H1 (cell line): ENCODE data around the gene GET3. TPM values are rescaled to one million over a fixed set of nuclear protein-coding genes. Genes with fewer than 3 reads are reported as not detected.

Experiments used
- CTCF ChIA-PET: fragments of 300-600 bp; sonication (Branson Sonifier 250); formaldehyde crosslinking; loops from one replicate; lab custom pipeline; 2021; ENCODE audit not compliant: partially characterized antibody; lab: Charles Lee
- POLR2A ChIA-PET: fragments of 300-600 bp; sonication (Branson Sonifier 250); formaldehyde crosslinking; loops from one replicate; lab custom pipeline; 2021; ENCODE audit warnings: inconsistent platforms; ENCODE audit not compliant: partially characterized antibody; lab: Charles Lee
- DNase-seq, 2 experiments: peaks; one replicate each; pipeline versions ENCODE4 v3.0.0 to v3.0.0-alpha.2; 2010 to 2022; ENCODE audit warnings: low spot score in 2 of 2, low read depth in 1 of 2, mixed read lengths in 1 of 2
- FAIRE-seq: peaks from 2 replicates; lab custom pipeline; 2011; peaks lifted over from hg19 to GRCh38; lab: Jason Lieb, UNC
- H2AFZ ChIP-seq: 2 replicates; pipeline ENCODE4 v1.8.1; 2012; ENCODE audit warnings: low read length, inconsistent platforms
- H2AK5ac ChIP-seq: 2 replicates; pipeline ENCODE4 v1.6.1; 2013; ENCODE audit warnings: low read depth, low read length
- H2BK120ac ChIP-seq: replicated peaks from 2 replicates; pipeline ENCODE3; 2013; ENCODE audit warnings: low read depth, low read length, inconsistent platforms
- H2BK12ac ChIP-seq: 2 replicates; pipeline ENCODE4 v1.6.1; 2013; ENCODE audit warnings: low read depth, low read length
- H2BK15ac ChIP-seq: 2 replicates; pipeline ENCODE4 v1.6.1; 2013; ENCODE audit warnings: low read length
- H2BK20ac ChIP-seq: 2 replicates; pipeline ENCODE4 v1.6.1; 2013; ENCODE audit warnings: low read length
- H2BK5ac ChIP-seq: 2 replicates; pipeline ENCODE4 v1.6.1; 2013; ENCODE audit warnings: low read depth, low read length
- H3K14ac ChIP-seq: 2 replicates; pipeline ENCODE4 v1.6.1; 2013; ENCODE audit warnings: inconsistent platforms; ENCODE audit not compliant: insufficient read length
- H3K18ac ChIP-seq: 2 replicates; pipeline ENCODE4 v1.6.1; 2013; ENCODE audit warnings: low read length; ENCODE audit errors: extremely low read depth
- H3K23ac ChIP-seq: 2 replicates; pipeline ENCODE4 v1.6.1; 2013; ENCODE audit warnings: inconsistent platforms; ENCODE audit not compliant: insufficient read length
- H3K23me2 ChIP-seq: 2 replicates; pipeline ENCODE4 v1.6.1; 2013; ENCODE audit warnings: low read depth, low read length
- H3K27ac ChIP-seq: 2 replicates; pipeline ENCODE4 v1.6.1; 2011; ENCODE audit warnings: low read depth, low read length, inconsistent platforms
- H3K27me3 ChIP-seq, 4 experiments: replicated peaks in 1 of 4; 1 replicate in 1 of 4; 2 replicates in 3 of 4; pipeline versions ENCODE4 v1.6.1 to v1.8.1; 2011 to 2013; ENCODE audit warnings: low read length in 3 of 4, mild to moderate bottlenecking in 3 of 4, inconsistent platforms in 2 of 4, mixed read lengths in 2 of 4, moderate library complexity in 1 of 4; ENCODE audit not compliant: control insufficient read depth in 3 of 4, insufficient read depth in 3 of 4; ENCODE audit errors: extremely low read depth in 1 of 4
- H3K36me3 ChIP-seq, 4 experiments: 2 replicates each; pipeline versions ENCODE4 v1.6.1 to v1.8.1; 2011 to 2013; ENCODE audit warnings: mild to moderate bottlenecking in 4 of 4, low read length in 3 of 4, moderate library complexity in 2 of 4, control low read depth in 1 of 4, inconsistent platforms in 1 of 4; ENCODE audit not compliant: insufficient read depth in 4 of 4, control insufficient read depth in 2 of 4
- H3K4ac ChIP-seq: replicated peaks from 2 replicates; pipeline ENCODE3; 2013; ENCODE audit warnings: low read length, low read depth, mixed read lengths, inconsistent platforms; ENCODE audit not compliant: insufficient read length
- H3K4me1 ChIP-seq, 4 experiments: replicated peaks in 1 of 4; 1 replicate in 1 of 4; 2 replicates in 3 of 4; pipeline versions ENCODE4 v1.6.1 to v1.8.1; 2011 to 2013; ENCODE audit warnings: low read length in 3 of 4, inconsistent platforms in 2 of 4, mixed read lengths in 1 of 4; ENCODE audit not compliant: insufficient read depth in 4 of 4, control insufficient read depth in 3 of 4
- H3K4me2 ChIP-seq, 2 experiments: 2 replicates each; pipeline versions ENCODE4 v1.6.1 to v1.8.1; 2011 to 2013; ENCODE audit warnings: low read depth in 2 of 2, low read length in 2 of 2, control low read depth in 1 of 2, inconsistent platforms in 1 of 2, mild to moderate bottlenecking in 1 of 2; ENCODE audit not compliant: insufficient read depth in 1 of 2
- H3K4me3 ChIP-seq, 4 experiments: fragments of 200-600, 300-600 bp in 1 of 4; sonication (generic), shearing (Covaris generic), sonication (Bioruptor Twin) in 1 of 4; 2 replicates each; pipeline versions ENCODE4 v1.5.1 to v1.8.1; 2011 to 2016; ENCODE audit warnings: low read length in 4 of 4, low read depth in 3 of 4, control low read depth in 2 of 4, inconsistent platforms in 2 of 4, mild to moderate bottlenecking in 2 of 4, mixed read lengths in 1 of 4, moderate library complexity in 1 of 4; ENCODE audit not compliant: insufficient read depth in 2 of 4; ENCODE audit errors: extremely low read depth in 1 of 4
- H3K56ac ChIP-seq: replicated peaks from 2 replicates; pipeline ENCODE3; 2013; ENCODE audit warnings: low read depth, mild to moderate bottlenecking, mixed read lengths, low read length, inconsistent platforms; ENCODE audit not compliant: insufficient read length
- H3K79me1 ChIP-seq: 2 replicates; pipeline ENCODE4 v1.6.1; 2013; ENCODE audit warnings: low read depth, low read length, control low read depth
- H3K79me2 ChIP-seq, 2 experiments: 2 replicates each; pipeline versions ENCODE4 v1.6.1 to v1.8.1; 2012 to 2013; ENCODE audit warnings: low read length in 2 of 2, mild to moderate bottlenecking in 2 of 2, inconsistent platforms in 1 of 2; ENCODE audit not compliant: insufficient read depth in 2 of 2, control insufficient read depth in 1 of 2
- H3K9ac ChIP-seq, 4 experiments: replicated peaks in 1 of 4; 1 replicate in 1 of 4; 2 replicates in 3 of 4; pipeline versions ENCODE4 v1.6.1 to v1.8.1; 2011 to 2013; ENCODE audit warnings: low read depth in 3 of 4, low read length in 3 of 4, control low read depth in 2 of 4, mild to moderate bottlenecking in 2 of 4, moderate library complexity in 2 of 4, inconsistent platforms in 1 of 4; ENCODE audit errors: extremely low read depth in 1 of 4
- H3K9me3 ChIP-seq, 2 experiments: 2 replicates each; pipeline versions ENCODE4 v1.6.1 to v1.8.1; 2012 to 2013; ENCODE audit warnings: mild to moderate bottlenecking in 2 of 2, moderate library complexity in 2 of 2, control low read depth in 1 of 2, inconsistent platforms in 1 of 2, low read depth in 1 of 2, low read length in 1 of 2, mixed read lengths in 1 of 2; ENCODE audit not compliant: insufficient read depth in 2 of 2
- H4K20me1 ChIP-seq, 2 experiments: replicated peaks in 1 of 2; 2 replicates each; pipeline versions ENCODE3 to v1.8.1; 2011 to 2013; ENCODE audit warnings: inconsistent platforms in 2 of 2, low read length in 2 of 2, mild to moderate bottlenecking in 1 of 2; ENCODE audit not compliant: insufficient read depth in 2 of 2, control insufficient read depth in 1 of 2
- H4K5ac ChIP-seq: 2 replicates; pipeline ENCODE4 v1.6.1; 2013; ENCODE audit warnings: low read length, low read depth, mixed read lengths, inconsistent platforms; ENCODE audit not compliant: insufficient read length
- H4K8ac ChIP-seq: 2 replicates; pipeline ENCODE4 v1.8.0; 2013; ENCODE audit warnings: mild to moderate bottlenecking, moderate library complexity, low read length, inconsistent platforms; ENCODE audit not compliant: insufficient read depth; ENCODE audit errors: extremely low read depth
- H4K91ac ChIP-seq: replicated peaks from 2 replicates; pipeline ENCODE3; 2013; ENCODE audit warnings: low read length, mixed read lengths, inconsistent platforms; ENCODE audit not compliant: insufficient read length
- GABPA ChIP-seq: IDR thresholded peaks from 2 replicates; pipeline ENCODE4 v1.6.1; 2011; ENCODE audit warnings: mild to moderate bottlenecking, low read length, moderate library complexity, borderline replicate concordance; ENCODE audit not compliant: insufficient read depth
- SIX5 ChIP-seq: IDR thresholded peaks from 2 replicates; pipeline ENCODE4 v1.6.1; 2011; ENCODE audit warnings: mild to moderate bottlenecking, low read depth, low read length
- TBP ChIP-seq: IDR thresholded peaks from 2 replicates; pipeline ENCODE4 v1.6.1; 2011; ENCODE audit warnings: low read depth, low read length, improper control_type of control experiment
- WGBS, 2 experiments: shearing (Covaris generic) in 1 of 2; methylation state at CpG; one replicate each; pipeline versions ENCODE4 v1.1.6 to v1.1.7; 2013 to 2015; ENCODE audit warnings: low lambda C conversion rate in 2 of 2, mixed read lengths in 2 of 2, inconsistent platforms in 1 of 2, low coverage in 1 of 2, missing lambda C conversion rate in 1 of 2; ENCODE audit not compliant: insufficient replicate concordance in 2 of 2, insufficient coverage in 1 of 2, insufficient read length in 1 of 2; ENCODE audit errors: extremely low coverage in 1 of 2, missing lambda C conversion rate in 1 of 2; 5-methylcytosine and 5-hydroxymethylcytosine counted together
- polyA plus RNA-seq, 7 experiments: library from polyadenylated mRNA; depleted of rRNA in 3 of 7; stranded (reverse) in 5 of 7; unstranded in 2 of 7; fragments of >200 nt in 5 of 7; fragments of 200-250 nt in 2 of 7; gene quantifications; 1 replicate in 5 of 7; 2 replicates in 1 of 7; 4 replicates in 1 of 7; pipeline versions ENCODE4 v1.2.1 to v1.2.3, GENCODE V29; 2011 to 2013; ENCODE audit warnings: missing spikeins in 2 of 7, mixed read lengths in 2 of 7
- total RNA-seq: library from RNA; stranded (reverse); fragmentation: NEBNext Ultra II Directional; extraction: Animal tissue kit (Norgen Biotek cat#: 25700); gene quantifications from 2 replicates; pipeline ENCODE4 v1.2.1, GENCODE V29; 2021
- TF ChIP-seq, protein P1 (sequence below): IDR thresholded peaks from 2 replicates; pipeline ENCODE4 v1.6.1; 2012; ENCODE audit warnings: inconsistent platforms

The GET3 gene
- total and polyA plus RNA-seq, 2 of the 8 experiments (the other 6 are each of a cell fraction or from before 2014, with no cell fraction given), result 105 to 297 TPM

DNA sequence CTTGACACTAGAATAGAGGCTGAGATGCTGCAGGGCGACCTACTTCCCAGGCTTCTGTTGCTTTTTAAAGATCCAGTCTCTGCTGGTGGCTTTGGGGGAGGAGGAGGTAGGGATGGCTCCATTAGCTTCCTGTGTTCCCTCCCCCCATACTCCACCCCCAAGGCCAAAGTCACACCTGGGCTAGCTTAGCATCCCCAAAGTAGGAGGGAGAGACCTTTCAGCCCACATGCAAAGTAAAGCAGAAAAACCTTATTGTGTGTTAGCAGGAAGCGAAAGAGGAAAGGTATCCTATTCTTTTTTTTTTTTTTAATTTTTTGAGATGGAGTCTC lies 10.3 kb upstream of the GET3 start:
- Histone ChIP-seq H3K4me3 (no peak overlapping the region), H2AFZ (no peak overlapping the region), H3K9ac (no peak overlapping the region), H2AK5ac (no peak overlapping the region), H3K23me2 (peaks cover 5% of the 10 kb centered on the region; the same call in 1 of the 2 replicates), H4K8ac (no peak overlapping the region), H3K4me1 (no peaks in the 10 kb centered on the region; a peak in 2 of 7 replicates), H3K4me2 (no peak overlapping the region), H2BK15ac (no peak overlapping the region), H3K9me3 (no peaks in the 10 kb centered on the region), H4K91ac (no peak overlapping the region), H3K4ac (no peak overlapping the region), H3K36me3 (peaks cover 10 to 28% (median 15%) of the 10 kb centered on the region in 4 experiments), H3K79me1 (peaks cover 9% of the 10 kb centered on the region; the same call in 1 of the 2 replicates), H3K27ac (no peak overlapping the region), H2BK20ac (no peak overlapping the region), H3K14ac (no peak overlapping the region), H2BK120ac (no peak overlapping the region), H3K23ac (no peak overlapping the region), H2BK5ac (no peak overlapping the region), H3K27me3 (no peaks in the 10 kb centered on the region), H3K18ac (no peak overlapping the region), H3K56ac (no peak overlapping the region), H4K5ac (no peak overlapping the region), H2BK12ac (no peak overlapping the region), H3K79me2 (peaks cover 4 to 27% of the 10 kb centered on the region in 2 experiments), H4K20me1 (peaks cover 4 to 12% of the 10 kb centered on the region in 2 experiments)
- DNase-seq, result no peak
- 98% methylated on average over 2 of the region's 2 CpGs; no CpG with 5 or more reads in 1 of the 2 experiments for WGBS, 2 experiments
- ChIA-PET CTCF (interaction anchor here (0.6 to 1.9 kb wide), 4 partner anchors 9 to 47 kb away, joined by 3 to 9 read pairs (median 4); no protein-coding TSS in a partner anchor), POLR2A (interaction anchor here (0.7 to 2.1 kb wide), 9 partner anchors 10 to 65 kb away, joined by 3 to 11 read pairs (median 4); partner anchors contain the start of gene GET3)
- TF ChIP-seq TBP (no peak), GABPA (no peak), SIX5 (no peak)
- TF ChIP-seq, protein P1, sequence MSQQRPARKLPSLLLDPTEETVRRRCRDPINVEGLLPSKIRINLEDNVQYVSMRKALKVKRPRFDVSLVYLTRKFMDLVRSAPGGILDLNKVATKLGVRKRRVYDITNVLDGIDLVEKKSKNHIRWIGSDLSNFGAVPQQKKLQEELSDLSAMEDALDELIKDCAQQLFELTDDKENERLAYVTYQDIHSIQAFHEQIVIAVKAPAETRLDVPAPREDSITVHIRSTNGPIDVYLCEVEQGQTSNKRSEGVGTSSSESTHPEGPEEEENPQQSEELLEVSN, result no peak
- no peak for FAIRE-seq
